Stomach (tissue), 4 donors: ENCODE measurements around the gene MRPL1.
A peak's percentile ranks its signal among the peaks of the same experiment; 100 is the strongest.

Experiments used
- CTCF ChIP-seq, 7 experiments: fragments of 450-650 bp in 4 of 7; fragments of 200-600 bp in 3 of 7; sonication (generic) in 3 of 7; IDR thresholded peaks; one replicate each; pipeline ENCODE4 v1.5.1; 2016 to 2019; ENCODE audit warnings: antibody characterized with exemption in 7 of 7, control low read depth in 2 of 7, mild to moderate bottlenecking in 1 of 7
- EP300 ChIP-seq: sonication (generic); formaldehyde crosslinking; IDR thresholded peaks from one replicate; pipeline ENCODE4 v1.6.1; 2017; ENCODE audit warnings: antibody characterized with exemption
- POLR2A ChIP-seq, 4 donors: fragments of 450-650 bp; IDR thresholded peaks; one replicate each; pipeline ENCODE4 v1.6.1; 2016; ENCODE audit warnings: antibody characterized with exemption in 4 of 4, control low read depth in 2 of 4, mild to moderate bottlenecking in 1 of 4, moderate library complexity in 1 of 4
- POLR2AphosphoS5 ChIP-seq, 3 donors: sonication (generic); formaldehyde crosslinking; IDR thresholded peaks; one replicate each; pipeline ENCODE4 v1.6.1; 2016; ENCODE audit warnings: antibody characterized with exemption in 3 of 3

- TF ChIP-seq CTCF (IDR thresholded peaks at IDR 0.05) (no peak), POLR2A (IDR thresholded peaks at IDR 0.05) (no peak), EP300 (no peak), POLR2AphosphoS5 (IDR thresholded peaks at IDR 0.05) (peak in 1 of 3 donors; percentile 43)
These were observed 43.2 kb upstream of the MRPL1 start for GRCh38 chr4:77819404-77819842.
